H9 (cell line): ENCODE results near the gene SSBP2. TPM values are rescaled to one million over a fixed set of nuclear protein-coding genes. Genes with fewer than 3 reads are reported as not detected.

Experiments used
- DNase-seq: peaks from one replicate; pipeline ENCODE4 v3.0.0-alpha.2; 2017
- H2AFZ ChIP-seq: one replicate; pipeline ENCODE4 v1.6.1; 2013; ENCODE audit warnings: mild to moderate bottlenecking, low read length, control low read depth, moderate library complexity
- H2AK5ac ChIP-seq: 2 replicates; pipeline ENCODE4 v1.6.1; 2013; ENCODE audit warnings: low read length, control low read depth, mixed read lengths; ENCODE audit not compliant: insufficient read length
- H2BK120ac ChIP-seq: one replicate; pipeline ENCODE4 v1.6.1; 2013; ENCODE audit warnings: low read depth, mild to moderate bottlenecking, low read length, control low read depth, inconsistent platforms; ENCODE audit not compliant: poor library complexity, severe bottlenecking
- H2BK12ac ChIP-seq: 2 replicates; pipeline ENCODE4 v1.6.1; 2013; ENCODE audit warnings: low read length, control low read depth, mixed read lengths, low read depth; ENCODE audit not compliant: insufficient read length
- H2BK15ac ChIP-seq: 2 replicates; pipeline ENCODE4 v1.6.1; 2013; ENCODE audit warnings: low read depth, low read length, control low read depth
- H2BK20ac ChIP-seq: one replicate; pipeline ENCODE4 v1.6.1; 2013; ENCODE audit warnings: low read depth, mild to moderate bottlenecking, low read length, control low read depth, inconsistent platforms; ENCODE audit not compliant: poor library complexity, severe bottlenecking
- H2BK5ac ChIP-seq: 2 replicates; pipeline ENCODE4 v1.6.1; 2013; ENCODE audit warnings: low read length, control low read depth, mixed read lengths; ENCODE audit not compliant: insufficient read length
- H3K14ac ChIP-seq: 2 replicates; pipeline ENCODE4 v1.6.1; 2013; ENCODE audit warnings: low read length, control low read depth; ENCODE audit not compliant: insufficient read depth
- H3K18ac ChIP-seq: 2 replicates; pipeline ENCODE4 v1.6.1; 2013; ENCODE audit warnings: low read depth, mild to moderate bottlenecking, mixed read lengths, low read length, control low read depth; ENCODE audit not compliant: insufficient read length
- H3K23ac ChIP-seq: 2 replicates; pipeline ENCODE4 v1.6.1; 2013; ENCODE audit warnings: low read length, control low read depth, mixed read lengths, low read depth; ENCODE audit not compliant: insufficient read length
- H3K23me2 ChIP-seq: 2 replicates; pipeline ENCODE4 v1.6.1; 2013; ENCODE audit warnings: low read depth, mild to moderate bottlenecking, mixed read lengths, low read length, control low read depth; ENCODE audit not compliant: insufficient read length, poor library complexity, severe bottlenecking
- H3K27ac ChIP-seq: 2 replicates; pipeline ENCODE4 v1.5.1; 2013; ENCODE audit warnings: low read length, control low read depth, mixed read lengths, low read depth; ENCODE audit not compliant: insufficient read length
- H3K27me3 ChIP-seq: 2 replicates; pipeline ENCODE4 v1.6.1; 2013; ENCODE audit warnings: low read length, control low read depth, inconsistent platforms; ENCODE audit not compliant: insufficient read depth
- H3K4ac ChIP-seq: 2 replicates; pipeline ENCODE4 v1.6.1; 2013; ENCODE audit warnings: low read depth, mild to moderate bottlenecking, control low read depth, inconsistent platforms, low read length, moderate library complexity
- H3K4me1 ChIP-seq: 2 replicates; pipeline ENCODE4 v1.6.1; 2013; ENCODE audit warnings: low read length, control low read depth, inconsistent platforms; ENCODE audit not compliant: insufficient read depth
- H3K4me2 ChIP-seq: 2 replicates; pipeline ENCODE4 v1.6.1; 2013; ENCODE audit warnings: low read length, control low read depth, mixed read lengths; ENCODE audit not compliant: insufficient read length, insufficient read depth
- H3K56ac ChIP-seq: 2 replicates; pipeline ENCODE4 v1.6.1; 2013; ENCODE audit warnings: low read depth, mild to moderate bottlenecking, mixed read lengths, low read length, control low read depth; ENCODE audit not compliant: insufficient read length
- H3K79me1 ChIP-seq: 2 replicates; pipeline ENCODE4 v1.6.1; 2013; ENCODE audit warnings: low read depth, mild to moderate bottlenecking, moderate library complexity, low read length, control low read depth, inconsistent platforms; ENCODE audit not compliant: insufficient read depth, poor library complexity, severe bottlenecking
- H3K79me2 ChIP-seq: 2 replicates; pipeline ENCODE4 v1.6.1; 2013; ENCODE audit warnings: low read length, control low read depth, inconsistent platforms; ENCODE audit not compliant: insufficient read depth
- H3K9ac ChIP-seq: 2 replicates; pipeline ENCODE4 v1.6.1; 2013; ENCODE audit warnings: low read length, control low read depth, mixed read lengths; ENCODE audit not compliant: insufficient read length; ENCODE audit errors: extremely low read depth
- H3K9me3 ChIP-seq: one replicate; pipeline ENCODE4 v1.6.1; 2013; ENCODE audit warnings: low read depth, low read length, inconsistent platforms; ENCODE audit not compliant: control insufficient read depth
- H3T11ph ChIP-seq: one replicate; pipeline ENCODE4 v1.6.1; 2013; ENCODE audit warnings: mild to moderate bottlenecking, low read length, control low read depth, inconsistent platforms
- H4K20me1 ChIP-seq: one replicate; pipeline ENCODE4 v1.6.1; 2013; ENCODE audit not compliant: control insufficient read depth, insufficient read length, insufficient read depth
- H4K5ac ChIP-seq: 2 replicates; pipeline ENCODE4 v1.6.1; 2013; ENCODE audit warnings: low read depth, mild to moderate bottlenecking, mixed read lengths, low read length, control low read depth; ENCODE audit not compliant: insufficient read length
- H4K8ac ChIP-seq: replicated peaks from 2 replicates; pipeline ENCODE4 v1.6.1; 2013; ENCODE audit warnings: low read length, control low read depth, mixed read lengths, low read depth; ENCODE audit not compliant: insufficient read length
- H4K91ac ChIP-seq: 2 replicates; pipeline ENCODE4 v1.6.1; 2013; ENCODE audit warnings: low read depth, mild to moderate bottlenecking, moderate library complexity, mixed read lengths, low read length, control low read depth; ENCODE audit not compliant: insufficient read length
- H3K27ac Mint-ChIP-seq, 3 experiments: 2 replicates in 2 of 3; 3 replicates in 1 of 3; pipeline ENCODE4 v1.8.0; 2020 to 2021; ENCODE audit warnings: mixed read lengths in 3 of 3, mild to moderate bottlenecking in 1 of 3, moderate library complexity in 1 of 3
- H3K27me3 Mint-ChIP-seq: 2 replicates; pipeline ENCODE4 v1.8.0; 2021; ENCODE audit warnings: low read depth, mild to moderate bottlenecking, moderate library complexity, mixed read lengths
- H3K36me3 Mint-ChIP-seq, 3 experiments: 2 replicates in 2 of 3; 3 replicates in 1 of 3; pipeline ENCODE4 v1.8.0; 2020 to 2021; ENCODE audit warnings: low read depth in 3 of 3, mixed read lengths in 3 of 3; ENCODE audit not compliant: insufficient read depth in 1 of 3
- H3K4me1 Mint-ChIP-seq, 2 experiments: 2 replicates each; pipeline ENCODE4 v1.8.0; 2020; ENCODE audit warnings: mixed read lengths in 2 of 2
- H3K4me3 Mint-ChIP-seq, 2 experiments: 2 replicates in 1 of 2; 3 replicates in 1 of 2; pipeline ENCODE4 v1.8.0; 2020 to 2021; ENCODE audit warnings: mild to moderate bottlenecking in 2 of 2, mixed read lengths in 2 of 2, moderate library complexity in 1 of 2
- H3K9me3 Mint-ChIP-seq, 2 experiments: 2 replicates in 1 of 2; 3 replicates in 1 of 2; pipeline ENCODE4 v1.8.0; 2020; ENCODE audit warnings: mild to moderate bottlenecking in 2 of 2, mixed read lengths in 2 of 2, moderate library complexity in 1 of 2
- WGBS: extraction: QIAGEN DNeasy Blood & Tissue Kit; methylation state at CpG from one replicate; pipeline ENCODE4 v1.1.7; 2013; ENCODE audit warnings: missing lambda C conversion rate, low lambda C conversion rate, mixed read lengths; ENCODE audit not compliant: insufficient read length; ENCODE audit errors: extremely low coverage; 5-methylcytosine and 5-hydroxymethylcytosine counted together
- total RNA-seq: library from RNA; stranded (reverse); gene quantifications from 2 replicates; pipeline ENCODE4 v1.2.1, GENCODE V29; 2021
- TF ChIP-seq, protein P1 (sequence below): fragments of 200-600 bp; sonication (generic); conservative IDR thresholded peaks from 3 replicates; pipeline ENCODE4 v1.8.0; 2021; ENCODE audit warnings: antibody characterized with exemption, mild to moderate bottlenecking

SSBP2 gene
- total RNA-seq, 1 experiment from 2014 or later, result 35.6 TPM

DNA sequence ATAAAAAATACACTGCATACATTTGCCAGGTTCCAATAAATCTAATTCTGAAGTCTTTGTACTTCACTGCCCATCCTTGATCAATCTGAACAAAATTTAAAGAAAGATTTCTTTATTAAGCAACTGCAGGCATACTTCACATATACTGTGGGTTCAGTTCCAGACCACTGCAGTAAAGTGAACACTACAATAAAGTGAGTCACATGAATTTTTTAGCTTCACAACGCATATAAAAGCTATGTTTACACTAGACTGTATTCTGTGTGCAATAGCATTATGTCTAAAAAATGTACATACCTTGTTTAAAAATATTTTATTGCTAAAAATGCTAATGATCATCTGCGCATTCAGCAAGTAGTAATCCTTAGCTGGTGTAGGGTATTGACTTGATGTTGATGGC, 52.1 kb downstream of the SSBP2 start:
- no peak overlapping the region for H3K23ac ChIP-seq
- H2BK5ac ChIP-seq, result no peak overlapping the region
- no peak overlapping the region for H4K91ac ChIP-seq
- no peak for DNase-seq
- peaks cover 0 to 17% (median 3%) of the 10 kb centered on the region in 3 experiments; a peak in 5 of 7 replicates for H3K36me3 Mint-ChIP-seq
- peaks cover 7 to 8% of the 10 kb centered on the region in 2 experiments; a peak in 4 of 5 replicates for H3K9me3 Mint-ChIP-seq
- H3K79me1 ChIP-seq, result no peaks in the 10 kb centered on the region
- H3K56ac ChIP-seq, result no peak overlapping the region
- H2AK5ac ChIP-seq, result no peak overlapping the region
- H4K5ac ChIP-seq, result no peak overlapping the region
- no peak overlapping the region for H3K4me2 ChIP-seq
- H3K4me1 ChIP-seq, result no peaks in the 10 kb centered on the region; the same call in 1 of the 2 replicates
- no peak overlapping the region for H2BK12ac ChIP-seq
- H2AFZ ChIP-seq, result no peak overlapping the region
- H3K9ac ChIP-seq, result no peak overlapping the region
- no peaks in the 10 kb centered on the region for H3K79me2 ChIP-seq
- no peaks in the 10 kb centered on the region for H3K9me3 ChIP-seq
- no peak overlapping the region for H3K4me3 Mint-ChIP-seq
- no peak overlapping the region for H3K14ac ChIP-seq
- H2BK15ac ChIP-seq, result no peak overlapping the region
- no peaks in the 10 kb centered on the region for H3K23me2 ChIP-seq
- no peak overlapping the region for H3K18ac ChIP-seq
- H2BK120ac ChIP-seq, result no peak overlapping the region
- H3K27me3 Mint-ChIP-seq, result no peaks in the 10 kb centered on the region
- no peak overlapping the region for H3T11ph ChIP-seq
- H3K4ac ChIP-seq, result no peak overlapping the region
- no peak overlapping the region for H2BK20ac ChIP-seq
- WGBS, result no CpG with 5 or more reads among the region's 2 CpGs
- H3K4me1 Mint-ChIP-seq, result peaks cover 8 to 9% of the 10 kb centered on the region in 2 experiments
- no peak overlapping the region for H3K27ac Mint-ChIP-seq
- no peaks in the 10 kb centered on the region for H3K27me3 ChIP-seq
- no peak overlapping the region for H4K8ac ChIP-seq
- H3K27ac ChIP-seq, result no peak overlapping the region
- TF ChIP-seq, protein P1, sequence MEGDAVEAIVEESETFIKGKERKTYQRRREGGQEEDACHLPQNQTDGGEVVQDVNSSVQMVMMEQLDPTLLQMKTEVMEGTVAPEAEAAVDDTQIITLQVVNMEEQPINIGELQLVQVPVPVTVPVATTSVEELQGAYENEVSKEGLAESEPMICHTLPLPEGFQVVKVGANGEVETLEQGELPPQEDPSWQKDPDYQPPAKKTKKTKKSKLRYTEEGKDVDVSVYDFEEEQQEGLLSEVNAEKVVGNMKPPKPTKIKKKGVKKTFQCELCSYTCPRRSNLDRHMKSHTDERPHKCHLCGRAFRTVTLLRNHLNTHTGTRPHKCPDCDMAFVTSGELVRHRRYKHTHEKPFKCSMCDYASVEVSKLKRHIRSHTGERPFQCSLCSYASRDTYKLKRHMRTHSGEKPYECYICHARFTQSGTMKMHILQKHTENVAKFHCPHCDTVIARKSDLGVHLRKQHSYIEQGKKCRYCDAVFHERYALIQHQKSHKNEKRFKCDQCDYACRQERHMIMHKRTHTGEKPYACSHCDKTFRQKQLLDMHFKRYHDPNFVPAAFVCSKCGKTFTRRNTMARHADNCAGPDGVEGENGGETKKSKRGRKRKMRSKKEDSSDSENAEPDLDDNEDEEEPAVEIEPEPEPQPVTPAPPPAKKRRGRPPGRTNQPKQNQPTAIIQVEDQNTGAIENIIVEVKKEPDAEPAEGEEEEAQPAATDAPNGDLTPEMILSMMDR, result no peak
- peaks cover 3% of the 10 kb centered on the region for H4K20me1 ChIP-seq
